Measurements from ENCODE around the gene TEX19. TPM values are rescaled to one million over a fixed set of nuclear protein-coding genes. Genes with fewer than 3 reads are reported as not detected.

The TEX19 gene
- total and polyA plus RNA-seq, 9 of the 15 experiments (the other 6 are each of a cell fraction or from before 2014, with no cell fraction given) = 0.10 to 4.9 (median 1.9) TPM

DNA sequence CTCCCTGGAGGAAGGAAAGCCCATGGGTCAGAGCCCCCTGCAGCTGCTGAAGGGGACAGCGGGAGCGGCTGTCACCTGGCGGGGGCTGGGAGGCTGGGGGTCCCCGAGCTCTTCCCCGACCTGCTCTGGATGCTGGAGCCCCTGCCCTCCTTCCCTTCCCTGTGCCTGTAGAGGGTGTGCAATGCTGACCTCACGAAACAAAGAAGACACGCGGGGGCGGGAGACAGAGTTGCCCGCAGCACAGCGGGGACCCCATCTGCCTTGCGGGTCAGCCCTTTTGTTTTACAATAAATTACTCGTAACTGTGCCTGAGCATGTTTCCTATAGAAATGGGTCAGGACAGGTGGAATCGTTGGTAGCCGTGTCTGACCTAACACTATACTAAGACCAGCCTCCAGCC, 31.8 kb upstream of the TEX19 start (continued):
- TF ChIP-seq, protein P1, sequence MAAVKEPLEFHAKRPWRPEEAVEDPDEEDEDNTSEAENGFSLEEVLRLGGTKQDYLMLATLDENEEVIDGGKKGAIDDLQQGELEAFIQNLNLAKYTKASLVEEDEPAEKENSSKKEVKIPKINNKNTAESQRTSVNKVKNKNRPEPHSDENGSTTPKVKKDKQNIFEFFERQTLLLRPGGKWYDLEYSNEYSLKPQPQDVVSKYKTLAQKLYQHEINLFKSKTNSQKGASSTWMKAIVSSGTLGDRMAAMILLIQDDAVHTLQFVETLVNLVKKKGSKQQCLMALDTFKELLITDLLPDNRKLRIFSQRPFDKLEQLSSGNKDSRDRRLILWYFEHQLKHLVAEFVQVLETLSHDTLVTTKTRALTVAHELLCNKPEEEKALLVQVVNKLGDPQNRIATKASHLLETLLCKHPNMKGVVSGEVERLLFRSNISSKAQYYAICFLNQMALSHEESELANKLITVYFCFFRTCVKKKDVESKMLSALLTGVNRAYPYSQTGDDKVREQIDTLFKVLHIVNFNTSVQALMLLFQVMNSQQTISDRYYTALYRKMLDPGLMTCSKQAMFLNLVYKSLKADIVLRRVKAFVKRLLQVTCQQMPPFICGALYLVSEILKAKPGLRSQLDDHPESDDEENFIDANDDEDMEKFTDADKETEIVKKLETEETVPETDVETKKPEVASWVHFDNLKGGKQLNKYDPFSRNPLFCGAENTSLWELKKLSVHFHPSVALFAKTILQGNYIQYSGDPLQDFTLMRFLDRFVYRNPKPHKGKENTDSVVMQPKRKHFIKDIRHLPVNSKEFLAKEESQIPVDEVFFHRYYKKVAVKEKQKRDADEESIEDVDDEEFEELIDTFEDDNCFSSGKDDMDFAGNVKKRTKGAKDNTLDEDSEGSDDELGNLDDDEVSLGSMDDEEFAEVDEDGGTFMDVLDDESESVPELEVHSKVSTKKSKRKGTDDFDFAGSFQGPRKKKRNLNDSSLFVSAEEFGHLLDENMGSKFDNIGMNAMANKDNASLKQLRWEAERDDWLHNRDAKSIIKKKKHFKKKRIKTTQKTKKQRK (IDR thresholded peaks at IDR 0.05; ENCODE audit: borderline replicate concordance, low read depth, low read length) = no peak
- TF ChIP-seq PHB (CRISPR knock-in tag; IDR thresholded peaks at IDR 0.05) (no peak), E2F8 (IDR thresholded peaks at IDR 0.05; ENCODE audit: low read depth, partially characterized antibody) (no peak), ZBTB9 (CRISPR knock-in tag; IDR thresholded peaks at IDR 0.05) (no peak), ZMIZ1 (IDR thresholded peaks at IDR 0.05; ENCODE audit: low read depth in 2 of 2, low read length in 2 of 2) (no peak), SP2 (IDR thresholded peaks at IDR 0.05; ENCODE audit: extremely low read depth, low read depth, low read length, poor library complexity, severe bottlenecking) (no peak), KAT2B (IDR thresholded peaks at IDR 0.05; ENCODE audit: low read depth, low read length) (no peak), LCOR (CRISPR knock-in tag; IDR thresholded peaks at IDR 0.05) (no peak), FIP1L1 (IDR thresholded peaks at IDR 0.05; ENCODE audit: low read depth, low read length, poor library complexity, severe bottlenecking) (no peak), RBM17 (IDR thresholded peaks at IDR 0.05; ENCODE audit: borderline replicate concordance, low read depth, low read length) (no peak), ETV5 (CRISPR knock-in tag; IDR thresholded peaks at IDR 0.05; ENCODE audit: low read depth) (no peak)
- TF ChIP-seq, protein P2, sequence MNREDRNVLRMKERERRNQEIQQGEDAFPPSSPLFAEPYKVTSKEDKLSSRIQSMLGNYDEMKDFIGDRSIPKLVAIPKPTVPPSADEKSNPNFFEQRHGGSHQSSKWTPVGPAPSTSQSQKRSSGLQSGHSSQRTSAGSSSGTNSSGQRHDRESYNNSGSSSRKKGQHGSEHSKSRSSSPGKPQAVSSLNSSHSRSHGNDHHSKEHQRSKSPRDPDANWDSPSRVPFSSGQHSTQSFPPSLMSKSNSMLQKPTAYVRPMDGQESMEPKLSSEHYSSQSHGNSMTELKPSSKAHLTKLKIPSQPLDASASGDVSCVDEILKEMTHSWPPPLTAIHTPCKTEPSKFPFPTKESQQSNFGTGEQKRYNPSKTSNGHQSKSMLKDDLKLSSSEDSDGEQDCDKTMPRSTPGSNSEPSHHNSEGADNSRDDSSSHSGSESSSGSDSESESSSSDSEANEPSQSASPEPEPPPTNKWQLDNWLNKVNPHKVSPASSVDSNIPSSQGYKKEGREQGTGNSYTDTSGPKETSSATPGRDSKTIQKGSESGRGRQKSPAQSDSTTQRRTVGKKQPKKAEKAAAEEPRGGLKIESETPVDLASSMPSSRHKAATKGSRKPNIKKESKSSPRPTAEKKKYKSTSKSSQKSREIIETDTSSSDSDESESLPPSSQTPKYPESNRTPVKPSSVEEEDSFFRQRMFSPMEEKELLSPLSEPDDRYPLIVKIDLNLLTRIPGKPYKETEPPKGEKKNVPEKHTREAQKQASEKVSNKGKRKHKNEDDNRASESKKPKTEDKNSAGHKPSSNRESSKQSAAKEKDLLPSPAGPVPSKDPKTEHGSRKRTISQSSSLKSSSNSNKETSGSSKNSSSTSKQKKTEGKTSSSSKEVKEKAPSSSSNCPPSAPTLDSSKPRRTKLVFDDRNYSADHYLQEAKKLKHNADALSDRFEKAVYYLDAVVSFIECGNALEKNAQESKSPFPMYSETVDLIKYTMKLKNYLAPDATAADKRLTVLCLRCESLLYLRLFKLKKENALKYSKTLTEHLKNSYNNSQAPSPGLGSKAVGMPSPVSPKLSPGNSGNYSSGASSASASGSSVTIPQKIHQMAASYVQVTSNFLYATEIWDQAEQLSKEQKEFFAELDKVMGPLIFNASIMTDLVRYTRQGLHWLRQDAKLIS (CRISPR knock-in tag; IDR thresholded peaks at IDR 0.05) = no peak
